HCT116 (cell line): Measurements from ENCODE around the gene WDR38. TPM values are rescaled to one million over a fixed set of nuclear protein-coding genes. Genes with fewer than 3 reads are reported as not detected.
A peak's percentile ranks its signal among the peaks of the same experiment; 100 is the strongest.

Experiments used
- ATAC-seq: fragments of 200-7000 bp; cut with Tn5 transposase; 2 replicates; pipeline ENCODE4 v1.9.1; 2020; ENCODE audit warnings: mild to moderate bottlenecking, moderate library complexity
- BruUV-seq: library from RNA; stranded (reverse); fragments of 400-500 nt; replicated peaks from 2 replicates; lab custom pipeline; 2021; lab: Mats Ljungman, UMichigan
- CTCF ChIA-PET: fragments of 300-600 bp; sonication (Branson Sonifier 250); formaldehyde crosslinking; loops from one replicate; lab custom pipeline; 2021; ENCODE audit warnings: antibody characterized with exemption; lab: Charles Lee
- POLR2A ChIA-PET: fragments of 300-600, 350-600 bp; sonication (Branson Sonifier 250); formaldehyde crosslinking; loops from one replicate; lab custom pipeline; 2021; ENCODE audit warnings: antibody characterized with exemption; lab: Charles Lee
- RAD21 ChIA-PET, 2 experiments: fragments of 300-600 bp; sonication (Branson Sonifier 250); formaldehyde crosslinking; loops; one replicate each; lab custom pipeline; 2023; ENCODE audit warnings: low total read pairs in 2 of 2; ENCODE audit not compliant: uncharacterized antibody in 2 of 2, unreplicated experiment in 2 of 2, low non-redundant PET in 1 of 2; lab: Charles Lee
- DNase-seq: peaks from one replicate; pipeline ENCODE4 v3.0.0-alpha.2; 2010; ENCODE audit warnings: low read depth, low spot score
- H2AFZ ChIP-seq: fragments of 200-600 bp; shearing (Covaris generic), sonication (generic); 2 replicates; pipeline ENCODE4 v1.6.1; 2017; ENCODE audit warnings: low read depth, mixed run types, mixed read lengths, antibody characterized with exemption, low read length; ENCODE audit not compliant: poor library complexity, severe bottlenecking
- H3K27ac ChIP-seq: 2 replicates; pipeline ENCODE4 v1.5.1; 2012; ENCODE audit warnings: low read depth, low read length
- H3K27me3 ChIP-seq: fragments of 200-600 bp; sonication (generic); 2 replicates; pipeline ENCODE4 v1.6.1; 2016; ENCODE audit warnings: mixed run types, low read length, mixed read lengths; ENCODE audit not compliant: insufficient read depth
- H3K36me3 ChIP-seq, 2 experiments: fragments of 200-500 bp in 1 of 2; fragments of 200-600 bp in 1 of 2; sonication (Bioruptor generic) in 1 of 2; sonication (generic) in 1 of 2; 2 replicates each; pipeline versions ENCODE4 v1.5.1 to v1.6.1; 2014 to 2016; ENCODE audit warnings: low read length in 2 of 2, inconsistent platforms in 1 of 2, mixed read lengths in 1 of 2, mixed run types in 1 of 2; ENCODE audit not compliant: insufficient read depth in 2 of 2, control insufficient read depth in 1 of 2
- H3K4me1 ChIP-seq, 2 experiments: fragments of 200-600 bp in 1 of 2; sonication (generic) in 1 of 2; 2 replicates each; pipeline versions ENCODE4 v1.5.1 to v1.6.1; 2012 to 2017; ENCODE audit warnings: low read length in 2 of 2, inconsistent platforms in 1 of 2, mild to moderate bottlenecking in 1 of 2, mixed read lengths in 1 of 2, mixed run types in 1 of 2, moderate library complexity in 1 of 2; ENCODE audit not compliant: insufficient read depth in 2 of 2, control insufficient read depth in 1 of 2
- H3K4me2 ChIP-seq: fragments of 200-600 bp; sonication (generic); 2 replicates; pipeline ENCODE4 v1.6.1; 2017; ENCODE audit warnings: mixed run types, low read length, mixed read lengths
- H3K4me3 ChIP-seq, 2 experiments: fragments of 200-600 bp in 1 of 2; sonication (generic) in 1 of 2; replicated peaks in 1 of 2; 2 replicates each; pipeline ENCODE4 v1.5.1; 2011 to 2016; ENCODE audit warnings: low read length in 2 of 2, control low read depth in 1 of 2, low read depth in 1 of 2, mild to moderate bottlenecking in 1 of 2, mixed read lengths in 1 of 2, mixed run types in 1 of 2
- H3K79me2 ChIP-seq: fragments of 200-600 bp; sonication (generic); 2 replicates; pipeline ENCODE4 v1.6.1; 2017; ENCODE audit warnings: mild to moderate bottlenecking, mixed run types, low read length, moderate library complexity, mixed read lengths; ENCODE audit not compliant: insufficient read depth
- H3K9ac ChIP-seq: fragments of 200-600 bp; sonication (generic); 2 replicates; pipeline ENCODE4 v1.6.1; 2016; ENCODE audit warnings: low read length, mixed read lengths
- H3K9me2 ChIP-seq: fragments of 200-600 bp; sonication (generic), shearing (Covaris generic); 2 replicates; pipeline ENCODE4 v1.6.1; 2017; ENCODE audit warnings: mixed run types, mild to moderate bottlenecking, moderate library complexity; ENCODE audit not compliant: insufficient read depth
- H3K9me3 ChIP-seq, 2 experiments: fragments of 200-500 bp in 1 of 2; fragments of 200-600 bp in 1 of 2; sonication (Bioruptor generic) in 1 of 2; sonication (generic) in 1 of 2; 2 replicates each; pipeline ENCODE4 v1.6.1; 2014 to 2017; ENCODE audit warnings: low read length in 2 of 2, mixed read lengths in 2 of 2, inconsistent platforms in 1 of 2, low read depth in 1 of 2, mild to moderate bottlenecking in 1 of 2, mixed run types in 1 of 2, moderate library complexity in 1 of 2; ENCODE audit not compliant: control insufficient read depth in 1 of 2, insufficient read depth in 1 of 2
- H4K20me1 ChIP-seq: fragments of 200-600 bp; sonication (generic), shearing (Covaris generic); 2 replicates; pipeline ENCODE4 v1.6.1; 2017; ENCODE audit warnings: mixed run types, mild to moderate bottlenecking, moderate library complexity; ENCODE audit not compliant: insufficient read depth
- CEBPB ChIP-seq: IDR thresholded peaks from 2 replicates; pipeline ENCODE4 v1.6.1; 2012; ENCODE audit warnings: low read depth
- POLR2AphosphoS5 ChIP-seq: IDR thresholded peaks from 2 replicates; pipeline ENCODE4 v1.6.1; 2011; ENCODE audit warnings: mild to moderate bottlenecking, low read depth, low read length, moderate library complexity
- ZNF274 ChIP-seq: fragments of 200-500 bp; sonication (Bioruptor generic); IDR thresholded peaks from 2 replicates; pipeline ENCODE4 v1.6.1; 2014; ENCODE audit warnings: mild to moderate bottlenecking, low read depth, low read length, inconsistent platforms
- intact Hi-C: fragments of 100-400 bp; cut with micrococcal nuclease; formaldehyde crosslinking; loops from 2 replicates; pipeline ENCODE4 v1.10.0; 2022
- total RNA-seq: library from RNA; stranded (reverse); gene quantifications from one replicate; pipeline ENCODE4 v1.2.1, GENCODE V29; 2021; ENCODE audit not compliant: unreplicated experiment
- TF ChIP-seq, protein P1 (sequence below), 3 experiments: fragments of 200-600 bp in 1 of 3; sonication (generic) in 1 of 3; IDR thresholded peaks in 2 of 3; conservative IDR thresholded peaks in 1 of 3; 2 replicates each; pipeline ENCODE4 v1.5.1; 2012 to 2017; ENCODE audit warnings: low read depth in 2 of 3, low read length in 2 of 3, antibody characterized with exemption in 1 of 3, borderline replicate concordance in 1 of 3, control low read depth in 1 of 3, mild to moderate bottlenecking in 1 of 3, mixed read lengths in 1 of 3, mixed run types in 1 of 3, moderate library complexity in 1 of 3; ENCODE audit not compliant: insufficient read depth in 1 of 3

Gene WDR38
- total RNA-seq, 1 experiment from 2014 or later, result not detected

DNA sequence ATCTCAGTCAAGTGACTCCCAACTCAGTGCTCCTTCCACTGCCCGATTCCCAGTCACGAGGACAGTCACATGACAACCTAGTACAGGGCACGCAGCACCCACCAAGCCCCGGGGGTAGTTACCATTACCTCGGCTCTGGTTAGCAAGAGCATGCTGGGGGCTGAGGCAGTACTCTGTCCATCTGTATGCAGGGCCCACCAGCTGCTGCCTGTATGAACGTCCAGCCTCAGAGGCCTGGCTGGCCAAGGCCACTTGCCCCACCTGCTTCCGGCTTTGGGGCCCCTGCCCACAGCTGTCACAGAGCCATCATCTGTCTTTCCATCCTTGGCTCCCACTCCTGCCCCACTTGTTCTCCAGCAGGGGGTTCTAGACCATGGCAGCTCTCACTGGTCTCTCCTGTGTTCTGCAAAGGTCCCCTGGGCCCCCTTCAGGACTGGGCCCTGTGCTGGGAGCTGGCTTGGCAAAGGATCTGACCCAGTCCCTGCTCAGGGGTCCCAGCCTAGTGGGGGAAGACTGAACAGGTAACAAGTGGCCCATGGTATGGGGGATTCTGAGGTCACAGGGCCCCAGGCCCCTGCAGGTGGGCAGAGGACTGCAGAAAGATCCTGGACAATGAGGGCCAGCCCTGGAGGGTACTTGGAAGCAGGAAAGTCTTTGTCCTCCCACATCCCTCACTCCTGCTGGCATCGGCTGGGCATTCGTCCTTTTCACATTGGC is 5.2 kb downstream of the WDR38 start:
- ATAC-seq (no peak), DNase-seq (no peak)
- ChIA-PET POLR2A (interaction anchor here (4.4 kb wide), 1 partner anchor 87 kb away, joined by 21 read pairs; the partner anchor contains the start of gene NR6A1), CTCF (interaction anchor here (0.9 to 11.7 kb wide), 3 partner anchors 12 to 84 kb away, joined by 3 to 601 read pairs (median 7); partner anchors contain the start of genes NR6A1 and OLFML2A), RAD21 (no interaction called here)
- intact Hi-C loops, result loop anchor here (5.0 to 10.0 kb wide), 2 partner anchors 284 to 444 kb away; partner anchors contain the start of genes PSMB7 and SCAI
- Histone ChIP-seq H3K4me1 (peaks cover 14 to 52% of the 10 kb centered on the region in 2 experiments), H3K9me3 (no peaks in the 10 kb centered on the region), H3K36me3 (peaks cover 33 to 46% of the 10 kb centered on the region in 2 experiments), H3K27ac (peak overlapping the region; percentile 25; the same call in 1 of the 2 replicates), H3K4me2 (peak overlapping the region; percentile 96; the same call in 1 of the 2 replicates), H3K4me3 (no peak overlapping the region), H3K27me3 (no peaks in the 10 kb centered on the region), H4K20me1 (peaks cover 50% of the 10 kb centered on the region), H3K79me2 (peaks cover 43% of the 10 kb centered on the region), H2AFZ (no peak overlapping the region), H3K9me2 (no peaks in the 10 kb centered on the region), H3K9ac (peak overlapping the region; percentile 92; the same call in 1 of the 2 replicates)
- no TSS peak for BruUV-seq
- TF ChIP-seq ZNF274 (no peak), POLR2AphosphoS5 (peak; percentile 21; the same call in 1 of the 2 replicates), CEBPB (no peak)
- TF ChIP-seq, protein P1, sequence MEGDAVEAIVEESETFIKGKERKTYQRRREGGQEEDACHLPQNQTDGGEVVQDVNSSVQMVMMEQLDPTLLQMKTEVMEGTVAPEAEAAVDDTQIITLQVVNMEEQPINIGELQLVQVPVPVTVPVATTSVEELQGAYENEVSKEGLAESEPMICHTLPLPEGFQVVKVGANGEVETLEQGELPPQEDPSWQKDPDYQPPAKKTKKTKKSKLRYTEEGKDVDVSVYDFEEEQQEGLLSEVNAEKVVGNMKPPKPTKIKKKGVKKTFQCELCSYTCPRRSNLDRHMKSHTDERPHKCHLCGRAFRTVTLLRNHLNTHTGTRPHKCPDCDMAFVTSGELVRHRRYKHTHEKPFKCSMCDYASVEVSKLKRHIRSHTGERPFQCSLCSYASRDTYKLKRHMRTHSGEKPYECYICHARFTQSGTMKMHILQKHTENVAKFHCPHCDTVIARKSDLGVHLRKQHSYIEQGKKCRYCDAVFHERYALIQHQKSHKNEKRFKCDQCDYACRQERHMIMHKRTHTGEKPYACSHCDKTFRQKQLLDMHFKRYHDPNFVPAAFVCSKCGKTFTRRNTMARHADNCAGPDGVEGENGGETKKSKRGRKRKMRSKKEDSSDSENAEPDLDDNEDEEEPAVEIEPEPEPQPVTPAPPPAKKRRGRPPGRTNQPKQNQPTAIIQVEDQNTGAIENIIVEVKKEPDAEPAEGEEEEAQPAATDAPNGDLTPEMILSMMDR (IDR thresholded peaks at IDR 0.05 in 2 of 3, conservative IDR thresholded peaks at IDR 0.05 in 1 of 3; ENCODE audit: borderline replicate concordance in 1 of 3, insufficient read depth in 1 of 3, low read depth in 2 of 3, low read length in 2 of 3), result peak in 2 of 3 experiments; percentile 35 to 43; a peak in 3 of 6 replicates
